ENCODE data around the gene NHLRC3.

DNA sequence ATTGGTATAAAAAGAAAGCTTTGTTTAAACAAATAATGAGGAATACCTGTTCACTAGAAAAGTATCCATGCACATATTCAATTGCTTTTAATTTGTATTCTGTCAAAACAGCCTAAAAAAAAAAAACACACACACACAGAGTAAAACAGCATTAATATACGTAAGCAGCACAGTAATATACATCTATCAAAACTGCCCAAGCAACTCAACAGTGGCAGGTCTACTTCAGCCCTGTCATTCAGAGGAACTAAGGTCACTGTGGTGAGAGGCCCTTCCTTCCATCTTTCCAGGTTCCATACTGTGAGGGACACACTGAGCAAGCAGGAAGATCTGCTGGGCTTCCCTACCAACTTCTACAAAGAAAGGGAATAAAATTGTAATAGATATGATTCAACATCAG, 4.2 kb upstream of the NHLRC3 start:
- TF ChIP-seq CTCF (IDR thresholded peaks at IDR 0.05) = no peak
- no peak for TF ChIP-seq POLR2AphosphoS5 (IDR thresholded peaks at IDR 0.05; ENCODE audit: insufficient read depth in 1 of 2, low read depth in 1 of 2)
- no peak for TF ChIP-seq POLR2A (IDR thresholded peaks at IDR 0.05)

All from vagina (tissue), 2 donors.